ENCODE results near the gene SPIRE1.
"Not testable (repeated sequence)": the region's sequence is repeated elsewhere in the genome, so short reads cannot be mapped to it uniquely, and the experiment has no call there.

Gene SPIRE1

DNA sequence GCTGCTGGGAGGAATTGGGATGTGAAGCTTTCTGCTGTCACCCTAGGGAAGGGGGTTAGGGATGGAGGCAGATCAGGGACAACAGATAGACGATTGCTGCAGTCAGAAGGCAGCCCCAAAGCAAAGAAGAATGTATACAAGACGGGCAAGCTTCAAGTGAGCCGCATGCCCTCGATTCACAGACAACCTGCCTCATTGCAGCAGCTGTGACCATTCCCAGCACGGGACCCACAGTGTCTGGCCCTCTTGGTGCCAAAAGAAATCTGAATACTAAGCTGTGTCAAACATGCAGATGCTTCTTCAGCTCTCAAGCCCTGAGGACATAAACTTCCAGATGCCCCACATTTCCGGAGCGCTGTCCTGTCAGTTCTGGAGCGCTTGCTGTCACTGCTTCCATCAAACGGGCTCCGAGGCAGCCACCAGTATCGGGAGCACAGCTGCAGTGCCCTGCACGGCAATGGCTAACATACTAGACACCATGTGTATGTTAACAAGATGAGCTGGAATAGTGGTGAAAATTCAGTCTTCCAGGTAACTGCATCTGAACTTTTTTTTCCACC is 216.4 kb downstream of the SPIRE1 start:
- DNase-seq: no peak

DNA sequence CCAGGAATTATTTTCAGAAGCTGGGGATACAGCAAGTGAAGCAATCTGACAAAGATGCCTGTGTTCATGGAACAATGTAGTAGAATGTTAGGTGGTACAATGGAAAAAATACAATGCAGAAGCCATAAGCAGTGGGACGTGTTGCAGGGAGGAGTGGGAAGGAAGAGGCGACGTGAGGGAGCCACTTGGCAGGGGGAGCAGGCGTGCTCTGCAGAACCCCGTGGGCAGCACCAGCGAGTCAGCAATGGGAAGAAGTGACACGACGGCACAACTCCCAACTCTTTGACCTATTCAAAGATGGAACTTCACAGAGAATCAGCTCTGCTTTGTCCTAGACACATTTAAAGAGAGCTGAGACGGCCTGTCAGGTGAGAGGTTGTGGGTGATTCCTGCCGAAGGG is 219.7 kb downstream of the SPIRE1 start:
- DNase-seq: no peak

DNA sequence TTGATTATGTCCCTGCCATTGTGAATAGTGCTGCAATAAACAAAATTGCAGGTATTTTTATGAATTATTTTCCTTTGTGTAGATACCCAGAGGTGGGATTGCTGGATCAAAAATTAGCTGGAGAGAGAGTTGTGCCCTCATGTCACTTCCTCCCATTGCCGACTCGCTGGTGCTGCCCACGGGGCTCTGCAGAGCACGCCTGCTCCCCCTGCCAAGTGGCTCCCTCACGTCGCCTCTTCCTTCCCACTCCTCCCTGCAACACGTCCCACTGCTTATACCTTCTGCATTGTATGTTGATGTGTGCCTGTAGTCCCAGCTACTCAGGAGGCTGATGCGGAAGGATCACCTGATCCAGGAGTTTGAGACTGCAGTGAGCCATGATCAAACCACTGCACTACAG is 222.0 kb downstream of the SPIRE1 start:
- no peak for DNase-seq

DNA sequence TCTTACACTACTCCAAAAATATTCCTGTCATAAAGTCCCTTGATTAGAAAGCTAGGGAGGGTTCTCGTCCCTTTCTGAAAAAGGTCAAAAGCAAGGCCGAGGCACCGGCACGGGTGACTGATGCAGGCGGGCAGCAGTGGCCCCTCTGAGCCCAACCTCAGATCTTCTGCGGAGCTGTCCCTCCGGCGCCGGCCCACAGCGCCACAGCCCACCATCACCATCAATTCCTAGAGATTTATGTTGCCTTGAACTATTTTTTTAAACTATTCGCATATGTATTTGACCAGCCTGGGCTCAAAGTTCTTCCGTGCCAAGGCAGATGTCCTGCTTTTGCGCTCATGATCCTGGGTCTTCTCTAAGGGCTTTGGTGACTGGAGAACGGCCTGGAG is 223.4 kb downstream of the SPIRE1 start:
- no peak for DNase-seq

DNA sequence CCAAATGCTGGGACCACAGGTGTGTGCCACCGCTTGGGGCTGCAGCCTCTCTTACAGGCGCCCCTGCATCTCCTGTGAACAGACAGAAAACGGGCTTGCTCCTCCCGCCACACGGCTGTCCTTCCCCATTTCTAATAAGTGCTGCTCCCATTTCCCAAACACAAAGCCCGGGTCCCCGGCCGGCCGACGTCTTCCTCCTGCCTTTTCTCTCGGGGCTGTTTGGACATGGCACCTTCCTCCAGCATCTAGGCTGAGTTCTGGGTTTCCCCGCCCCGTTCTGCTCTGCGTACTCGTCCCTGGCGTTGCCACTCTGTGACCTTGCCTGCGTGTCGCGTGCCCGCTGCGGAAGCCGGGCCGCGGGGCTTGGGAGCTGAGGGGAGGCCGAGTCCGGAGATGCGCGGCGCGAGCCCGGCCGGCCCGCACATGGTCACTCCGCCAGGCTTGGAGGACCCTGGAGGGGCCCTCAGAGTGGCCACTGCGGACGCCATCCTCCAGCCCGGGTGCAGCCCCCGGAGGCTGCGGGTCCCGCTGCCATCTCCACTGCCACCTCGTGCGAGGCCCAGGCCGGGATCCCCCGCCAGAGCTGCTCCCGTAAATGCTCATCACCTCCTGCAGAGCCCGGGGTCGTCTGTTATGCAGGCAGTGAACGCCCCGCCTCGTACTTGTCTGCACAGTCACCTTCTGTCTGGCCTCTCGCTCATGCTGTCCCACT is 223.9 kb downstream of the SPIRE1 start:
- DNase-seq: no peak

DNA sequence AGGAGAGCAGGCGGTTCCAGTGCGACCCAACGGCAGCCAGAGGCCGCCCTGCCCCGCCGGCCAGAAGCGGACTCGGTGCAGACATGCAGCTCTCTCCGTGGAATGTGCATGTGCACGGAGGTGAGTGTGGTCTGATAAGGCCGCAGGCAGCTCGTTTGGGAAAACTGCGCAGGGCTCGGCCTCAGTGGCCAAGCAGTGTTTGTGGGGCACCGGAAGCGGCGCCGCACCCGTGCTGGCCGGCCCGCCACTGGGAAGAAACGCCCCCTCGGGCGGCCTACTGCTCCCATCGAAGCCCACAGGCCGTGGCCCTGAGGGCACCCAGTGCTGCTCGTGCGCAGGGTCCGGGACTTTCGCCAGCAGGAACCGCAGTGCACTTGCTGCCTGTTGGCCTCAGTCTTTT is 225.0 kb downstream of the SPIRE1 start:
- no peak for DNase-seq

DNA sequence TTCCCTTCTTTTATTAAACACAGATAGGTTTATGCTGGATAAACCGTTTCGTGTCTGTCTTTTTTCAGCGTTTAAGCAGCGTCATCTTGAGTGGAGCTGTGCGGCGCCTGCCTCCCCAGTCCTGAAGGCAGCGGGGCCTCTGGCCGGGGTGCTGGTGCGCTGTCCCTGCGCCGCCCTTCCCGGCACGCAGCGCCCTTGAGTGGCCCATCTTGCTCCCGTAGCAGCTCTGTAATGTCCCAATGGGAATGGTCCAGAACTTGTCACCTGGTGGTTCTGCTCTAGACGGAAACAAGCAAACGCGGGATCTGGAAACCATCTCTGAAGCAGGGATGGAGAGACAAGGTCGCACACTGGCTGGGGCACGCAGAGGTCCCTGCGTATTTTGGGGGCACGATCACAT is 225.7 kb downstream of the SPIRE1 start:
- no peak for DNase-seq

DNA sequence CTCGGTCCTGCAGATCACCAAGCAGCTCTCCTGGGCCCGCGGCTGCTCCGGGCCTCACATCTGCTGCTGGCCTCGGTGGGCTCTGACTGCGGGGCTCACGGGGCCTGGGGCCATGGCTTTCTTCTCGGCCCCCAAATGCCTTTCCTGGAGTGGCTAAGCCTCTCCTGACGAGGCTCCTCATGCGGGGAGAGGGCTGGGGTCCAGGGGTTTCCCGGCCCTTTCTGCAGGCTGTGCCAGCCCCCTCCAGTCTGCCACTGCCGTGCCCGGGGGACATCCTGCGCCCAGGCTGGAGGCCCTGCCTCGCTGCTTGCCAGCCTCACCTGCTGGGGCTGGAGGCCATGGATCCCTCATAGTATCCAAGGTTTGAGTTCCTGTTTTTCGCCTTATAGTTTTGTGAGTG is 226.3 kb downstream of the SPIRE1 start:
- DNase-seq: no peak

DNA sequence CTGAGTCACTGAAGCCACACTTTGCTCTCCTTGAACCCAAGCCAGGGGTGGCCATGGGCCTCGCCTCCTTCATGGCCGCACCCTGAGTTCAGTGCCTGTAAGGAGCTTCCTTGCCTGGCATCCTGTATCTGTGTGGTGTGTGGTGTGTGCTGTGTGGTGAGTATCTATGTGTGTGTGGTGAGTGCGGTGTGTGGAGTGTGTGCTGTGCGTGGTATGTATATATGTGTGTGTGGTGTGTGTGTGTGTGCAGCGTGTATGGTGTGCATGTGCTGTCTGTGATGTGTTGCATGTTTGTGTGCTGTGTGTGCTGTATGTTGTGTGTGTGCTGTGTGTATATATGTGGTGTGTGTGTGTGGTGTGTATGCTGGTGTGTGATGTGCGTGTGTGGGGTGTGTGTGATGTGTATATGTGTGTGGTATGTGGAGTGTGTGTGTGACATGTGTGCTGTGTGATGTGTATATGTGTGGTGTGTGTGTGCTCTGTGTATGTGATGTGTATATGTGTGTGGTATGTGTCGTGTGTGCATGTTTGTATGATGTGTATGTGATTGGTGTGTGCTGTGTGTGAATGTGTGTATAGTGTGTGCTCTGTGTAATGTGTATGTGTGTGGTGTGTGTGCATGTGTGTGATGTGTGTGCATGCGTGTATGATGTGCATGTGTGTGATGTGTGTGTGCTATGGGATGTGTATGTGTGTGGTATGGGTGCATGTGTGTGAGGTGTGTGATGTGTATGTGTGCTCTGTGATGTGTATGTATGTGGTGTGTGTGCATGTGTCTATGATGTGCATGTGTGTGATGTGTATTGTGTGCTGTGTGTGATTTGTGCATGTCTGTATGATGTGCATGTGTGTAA is 227.5 kb downstream of the SPIRE1 start:
- DNase-seq: no peak

DNA sequence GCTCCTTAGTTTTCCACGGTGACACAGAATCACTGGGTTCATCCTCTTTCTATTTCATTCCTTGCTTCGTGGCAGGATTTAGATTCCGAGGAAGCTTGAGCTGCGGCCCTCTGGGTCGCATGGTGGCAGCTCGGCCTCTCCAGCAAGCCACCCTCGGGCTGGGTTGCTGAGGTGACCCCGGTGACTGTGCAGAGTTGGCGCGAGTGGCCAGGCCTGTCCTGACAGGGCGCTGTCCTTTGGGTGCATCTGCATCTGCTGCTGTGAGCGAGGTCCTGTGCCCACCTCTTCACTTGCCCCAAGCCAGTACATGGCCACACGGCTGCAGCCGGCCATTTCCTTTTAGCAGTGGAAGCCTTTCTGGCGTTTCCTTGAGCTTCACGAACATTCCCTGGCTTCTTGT is 228.4 kb downstream of the SPIRE1 start:
- no peak for DNase-seq

DNA sequence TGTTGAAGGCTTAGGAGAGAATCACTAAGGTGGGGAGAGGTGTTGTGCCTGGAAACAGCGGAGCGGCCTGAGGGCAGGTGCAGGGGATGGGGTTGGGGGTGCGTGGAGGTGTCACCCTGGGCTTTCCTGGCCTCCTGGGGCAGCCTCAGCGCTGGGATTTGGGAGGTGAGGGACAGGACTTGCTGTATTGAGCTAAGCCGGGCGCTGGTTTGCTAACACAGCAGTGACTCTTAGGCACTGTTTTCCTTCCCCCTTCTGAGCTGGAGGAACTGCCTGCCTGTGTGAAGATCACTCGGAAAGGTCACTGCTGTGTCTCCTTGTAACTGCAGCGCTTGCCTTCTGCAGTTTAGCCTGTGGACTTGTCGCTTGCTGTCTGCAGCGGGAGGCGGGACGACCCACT is 229.0 kb downstream of the SPIRE1 start:
- DNase-seq: no peak

DNA sequence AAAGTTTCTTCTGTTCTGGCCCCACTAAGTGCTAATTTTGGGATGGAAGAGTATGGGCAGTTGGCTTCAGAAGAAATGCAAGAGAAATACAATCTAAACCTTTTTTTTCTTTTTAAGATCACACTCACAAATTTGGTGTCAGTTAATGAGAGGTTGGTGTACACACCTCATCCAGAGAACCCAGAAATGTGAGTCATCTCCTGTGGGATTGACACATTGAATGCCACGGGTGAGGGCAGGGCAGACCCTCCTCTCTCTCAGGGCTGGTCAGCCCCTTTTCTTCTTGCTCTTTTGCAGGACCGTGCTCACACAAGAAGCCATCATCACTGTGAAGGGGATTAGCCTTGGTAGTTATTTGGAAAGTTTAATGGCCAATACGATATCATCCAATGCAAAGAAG is 231.0 kb downstream of the SPIRE1 start:
- no peak for DNase-seq

DNA sequence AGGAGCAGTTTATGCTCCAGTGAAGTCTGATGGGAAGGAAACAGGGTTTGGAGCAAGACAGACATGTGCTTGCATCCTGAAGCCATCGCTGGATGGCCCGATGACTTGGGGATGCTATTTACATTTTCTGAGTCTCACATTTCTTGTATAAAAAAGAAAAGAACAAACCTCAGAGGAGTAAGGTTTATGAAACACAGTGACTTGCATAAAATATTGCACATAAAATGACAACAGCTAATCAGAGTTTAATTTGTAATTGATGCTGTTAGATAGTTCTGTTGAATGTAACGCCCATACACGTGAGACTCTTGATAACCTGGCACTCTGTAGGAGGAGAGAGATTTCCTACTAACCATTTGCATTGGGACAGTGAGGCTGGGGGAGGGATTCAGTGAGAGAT is 233.7 kb downstream of the SPIRE1 start:
- DNase-seq: no peak

DNA sequence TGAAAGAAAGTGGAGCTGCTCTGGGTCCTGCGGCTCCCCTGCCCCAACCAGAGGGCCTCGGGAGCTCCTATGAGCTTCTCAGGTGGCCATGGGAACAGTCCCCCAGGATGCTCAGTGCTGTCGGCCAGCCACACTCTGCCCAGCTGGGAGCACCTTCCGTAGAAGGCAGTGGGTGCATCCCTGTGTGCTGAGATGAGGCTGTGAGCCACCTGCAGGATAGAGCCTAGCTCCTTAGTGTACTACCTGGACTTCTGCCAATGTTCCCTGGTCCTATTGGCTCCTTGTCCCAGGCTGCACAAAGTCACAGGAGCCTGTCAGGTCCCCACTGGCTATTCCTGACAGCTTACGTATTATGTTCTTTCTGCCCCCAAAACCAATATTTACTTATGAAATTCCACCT is 234.1 kb downstream of the SPIRE1 start:
- DNase-seq: no peak

DNA sequence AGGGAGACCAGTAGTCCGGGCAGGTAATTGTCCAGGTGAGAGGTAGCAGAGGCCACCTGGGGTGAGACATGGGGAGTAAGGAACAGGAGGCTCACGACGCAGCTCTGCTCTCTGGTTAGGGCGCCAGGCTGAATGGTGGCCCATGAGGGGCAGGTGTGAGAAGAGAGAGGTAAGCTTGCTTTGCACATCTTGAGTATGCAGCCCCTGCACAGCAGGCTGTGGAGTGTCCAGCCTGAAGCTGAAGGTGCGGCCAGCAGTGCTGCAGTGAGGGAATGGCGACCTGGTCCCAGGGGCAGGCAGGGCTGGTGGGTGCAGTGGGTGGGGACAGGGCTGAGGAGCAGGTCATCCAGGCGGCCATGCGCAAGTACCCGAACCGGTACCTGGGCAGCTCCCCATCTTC is 234.5 kb downstream of the SPIRE1 start:
- no peak for DNase-seq

DNA sequence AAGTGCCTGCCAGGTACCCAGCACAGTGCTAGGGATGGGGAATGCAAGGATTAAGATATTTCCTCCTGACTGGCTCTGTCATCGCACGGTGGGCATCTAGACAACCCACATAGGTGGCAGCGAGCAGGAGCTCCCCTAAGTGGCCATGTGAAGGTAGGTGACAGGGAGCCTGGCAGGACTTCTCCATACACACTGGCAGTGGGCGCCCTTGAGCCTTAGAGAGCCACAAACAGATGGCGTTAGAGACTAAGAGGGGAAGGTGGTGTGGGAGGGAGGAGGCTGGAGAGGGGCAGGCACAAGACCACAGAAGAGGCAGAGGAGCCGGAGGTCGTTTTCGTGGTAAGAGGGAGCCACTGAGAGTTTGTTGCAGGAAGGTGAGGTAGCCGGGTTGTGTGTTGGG is 235.0 kb downstream of the SPIRE1 start:
- no peak for DNase-seq

DNA sequence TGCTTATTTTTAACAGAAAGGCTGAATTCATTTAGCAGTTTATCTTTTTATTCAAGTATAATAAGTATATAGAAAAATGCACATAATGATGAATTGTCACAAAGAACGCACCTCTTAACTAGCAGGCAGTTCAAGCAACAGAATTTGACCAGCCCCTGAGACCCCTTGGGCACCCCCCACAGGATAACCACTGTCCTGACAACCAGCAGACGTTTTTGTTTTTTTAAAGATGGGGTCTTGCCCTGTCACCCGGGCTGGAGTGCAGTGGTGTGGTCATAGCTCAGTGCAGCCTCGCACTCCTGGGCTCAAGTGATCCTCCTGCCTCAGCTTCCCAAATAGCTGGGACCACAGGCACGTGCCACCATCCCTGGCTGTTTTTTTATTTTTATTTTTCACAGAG is 236.2 kb downstream of the SPIRE1 start:
- DNase-seq: no peak

DNA sequence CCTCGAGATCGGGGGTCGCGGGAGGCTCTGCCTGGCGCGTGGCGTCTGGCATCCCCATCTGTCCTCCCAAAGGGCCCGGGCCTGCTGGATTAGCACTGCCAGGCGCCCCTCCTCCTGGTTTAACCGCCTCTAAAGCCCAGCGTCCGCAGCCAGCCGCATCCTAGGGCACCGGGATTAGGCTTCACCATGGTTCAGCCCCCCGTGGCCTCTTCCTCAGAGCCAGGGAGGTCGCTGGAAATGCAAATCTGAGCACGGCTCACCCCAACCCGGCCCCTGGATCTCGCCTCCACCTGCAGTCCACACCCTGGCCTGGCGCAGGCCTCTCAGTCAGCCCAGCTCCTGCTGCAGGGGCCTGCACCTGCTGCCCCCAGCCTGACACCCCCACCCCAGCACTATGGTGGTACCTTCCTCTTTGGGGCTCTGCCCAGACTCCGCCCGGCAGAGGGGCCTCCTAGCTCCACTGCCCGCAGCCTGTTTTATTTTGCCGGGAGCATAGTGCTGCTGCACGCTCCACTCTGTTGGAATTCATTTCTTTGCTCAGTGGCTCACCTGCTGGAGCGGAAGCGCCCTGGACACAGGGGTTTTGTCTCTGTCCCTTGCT is 237.0 kb downstream of the SPIRE1 start:
- no peak for DNase-seq

DNA sequence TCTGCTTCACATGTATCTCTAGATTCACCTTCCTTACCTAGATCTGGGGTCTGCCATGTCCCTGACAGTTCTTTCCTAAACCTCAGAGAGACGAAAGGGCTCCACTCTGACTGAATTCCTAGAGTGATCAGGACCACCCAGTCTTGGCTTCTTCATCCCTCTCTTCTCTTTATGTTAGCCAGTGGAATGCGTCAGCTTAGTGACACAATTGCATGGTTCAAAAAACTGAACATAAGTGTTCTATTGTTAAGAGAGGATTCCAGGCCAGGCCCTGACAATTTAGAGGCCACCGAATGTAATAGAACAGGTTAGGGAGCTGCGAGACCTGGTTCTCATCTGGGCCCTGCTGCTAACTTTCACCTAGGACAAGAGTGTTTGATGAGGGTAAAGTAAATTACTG is 240.2 kb downstream of the SPIRE1 start:
- no peak for DNase-seq

DNA sequence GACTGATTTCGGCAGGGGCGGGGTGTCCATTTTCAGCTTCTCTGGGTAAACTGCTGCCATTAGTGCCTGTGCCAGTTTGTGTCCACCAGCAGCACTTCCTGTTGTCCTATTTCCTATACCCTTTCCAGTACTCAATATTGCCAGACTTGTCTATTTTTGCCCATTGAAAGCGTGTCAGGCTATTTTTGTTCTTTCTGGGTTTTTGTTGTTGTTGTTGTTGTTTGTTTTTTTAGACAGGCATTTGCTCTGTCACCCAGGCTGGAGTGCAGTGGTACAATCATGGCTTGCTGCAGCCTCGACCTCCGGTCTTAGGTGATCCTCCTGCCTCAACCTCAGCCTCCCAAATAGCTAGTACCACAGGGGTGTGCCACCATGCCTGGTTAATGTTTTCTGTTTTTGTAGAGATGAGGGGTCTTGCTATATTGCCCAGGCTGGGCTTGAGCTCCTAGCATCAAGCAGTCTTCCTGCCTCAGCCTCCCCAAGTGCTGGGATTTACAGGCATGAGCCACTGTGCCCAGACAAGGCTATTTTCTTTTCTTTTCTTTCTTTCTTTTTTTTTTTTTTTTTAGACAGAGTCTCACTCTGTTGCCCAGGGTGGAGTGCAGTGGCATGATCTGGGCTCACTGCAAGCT is 241.7 kb downstream of the SPIRE1 start:
- no peak for DNase-seq

DNA sequence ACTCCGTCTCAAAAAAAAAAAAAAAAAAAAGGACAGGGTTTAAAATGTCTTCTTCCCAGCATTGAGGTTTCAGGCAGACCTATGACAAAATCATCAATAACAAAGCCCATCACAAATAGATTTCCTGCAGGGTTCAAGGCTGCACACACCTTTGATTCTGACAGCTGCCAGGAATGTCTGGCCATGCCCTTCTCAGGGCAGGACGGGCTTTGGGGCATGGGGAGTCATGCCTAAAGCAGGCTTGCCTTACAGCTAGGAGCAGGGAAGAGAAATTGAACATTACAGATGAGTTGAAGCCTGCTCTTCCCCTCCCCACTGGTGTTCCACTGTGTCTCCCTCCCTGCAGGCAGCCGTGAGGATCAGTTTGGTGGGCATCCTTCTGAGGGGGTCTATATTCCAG is 246.5 kb downstream of the SPIRE1 start:
- no peak for DNase-seq

DNA sequence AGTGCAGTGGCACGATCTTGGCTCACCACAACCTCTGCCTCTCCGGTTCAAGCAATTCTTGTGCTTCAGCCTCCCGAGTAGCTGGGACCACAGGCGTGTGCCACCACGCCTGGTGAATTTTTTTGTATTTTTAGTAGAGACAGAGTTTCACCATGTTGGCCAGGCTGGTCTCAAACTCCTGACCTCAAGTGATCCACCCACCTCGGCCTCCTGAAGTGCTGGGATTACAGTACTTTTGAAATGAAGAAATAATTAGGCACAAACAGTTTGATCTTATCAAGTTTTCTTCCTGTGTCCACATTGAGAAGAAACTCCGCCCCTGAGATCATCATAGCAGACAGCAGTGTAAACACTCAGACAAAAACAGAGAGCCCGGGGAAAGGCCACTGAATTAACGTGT is 247.2 kb downstream of the SPIRE1 start:
- DNase-seq: not testable (repeated sequence)

DNA sequence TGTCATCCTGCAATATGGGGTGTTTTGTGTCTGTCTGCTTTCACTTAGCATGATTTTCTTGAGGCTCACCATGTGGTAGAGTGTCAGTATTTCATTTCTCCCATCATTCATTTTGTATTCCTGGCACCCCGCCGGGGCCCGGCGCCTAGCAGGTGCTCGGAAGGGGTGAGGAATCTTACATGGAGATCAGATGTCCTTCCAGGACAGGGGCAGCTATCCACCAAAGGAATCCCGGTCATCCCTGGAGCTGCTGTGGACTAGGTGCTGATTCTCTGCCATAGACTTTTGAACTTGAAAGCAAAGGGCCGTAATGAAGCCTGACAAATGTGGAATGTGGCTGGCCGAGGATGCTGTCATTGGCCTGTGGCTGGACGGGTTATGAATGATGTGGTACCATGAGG is 247.8 kb downstream of the SPIRE1 start:
- no peak for DNase-seq

Measured in activated gamma-delta T cell treated with Interleukin-2 at 50 U/mL for 16 hours (primary cell).